HEK293 (cell line): ENCODE measurements around the gene GGA1.

Experiments used
- HOXC10 ChIP-seq: sonication (generic); formaldehyde crosslinking; IDR thresholded peaks from 2 replicates; pipeline ENCODE4 v1.8.1; 2023; ENCODE audit warnings: mild to moderate bottlenecking, missing genetic modification reagents
- OSR2 ChIP-seq: fragments of 450-650 bp; formaldehyde crosslinking; IDR thresholded peaks from 2 replicates; pipeline ENCODE4 v1.5.1; 2016; ENCODE audit warnings: missing biosample characterization, missing genetic modification characterization
- SP7 ChIP-seq: fragments of 450-650 bp; formaldehyde crosslinking; IDR thresholded peaks from 2 replicates; pipeline ENCODE4 v1.5.1; 2016; ENCODE audit warnings: missing biosample characterization, missing genetic modification characterization
- WT1 ChIP-seq: fragments of 450-650 bp; formaldehyde crosslinking; IDR thresholded peaks from 2 replicates; pipeline ENCODE4 v1.5.1; 2016; ENCODE audit warnings: missing biosample characterization, missing genetic modification characterization
- YY1 ChIP-seq: fragments of 450-650 bp; formaldehyde crosslinking; IDR thresholded peaks from 2 replicates; pipeline ENCODE4 v1.5.1; 2018; ENCODE audit warnings: missing biosample characterization, missing genetic modification characterization
- ZNF169 ChIP-seq: fragments of 450-650 bp; formaldehyde crosslinking; IDR thresholded peaks from 2 replicates; pipeline ENCODE4 v1.5.1; 2016; ENCODE audit warnings: missing biosample characterization, missing genetic modification characterization
- ZNF239 ChIP-seq: fragments of 450-650 bp; formaldehyde crosslinking; IDR thresholded peaks from 2 replicates; pipeline ENCODE4 v1.5.1; 2016; ENCODE audit warnings: missing biosample characterization, missing genetic modification characterization
- ZNF274 ChIP-seq, 2 experiments: fragments of 200-500 bp in 1 of 2; fragments of 450-650 bp in 1 of 2; sonication (Bioruptor generic) in 1 of 2; formaldehyde crosslinking in 1 of 2; IDR thresholded peaks; 2 replicates each; pipeline versions ENCODE4 v1.5.1 to v1.6.1; 2014 to 2016; ENCODE audit warnings: borderline replicate concordance in 1 of 2, inconsistent platforms in 1 of 2, low read length in 1 of 2, missing biosample characterization in 1 of 2, missing genetic modification characterization in 1 of 2
- ZNF302 ChIP-seq: fragments of 450-650 bp; formaldehyde crosslinking; IDR thresholded peaks from 2 replicates; pipeline ENCODE4 v1.5.1; 2016; ENCODE audit warnings: missing biosample characterization, missing genetic modification characterization, low read depth
- ZNF324 ChIP-seq: fragments of 450-650 bp; formaldehyde crosslinking; IDR thresholded peaks from 2 replicates; pipeline ENCODE4 v1.5.1; 2016; ENCODE audit warnings: missing biosample characterization, missing genetic modification characterization
- ZNF341 ChIP-seq: fragments of 450-650 bp; formaldehyde crosslinking; IDR thresholded peaks from 2 replicates; pipeline ENCODE4; 2016; ENCODE audit warnings: low read depth, missing biosample characterization, missing genetic modification characterization
- ZNF433 ChIP-seq: fragments of 450-650 bp; formaldehyde crosslinking; IDR thresholded peaks from 2 replicates; pipeline ENCODE4 v1.5.1; 2016; ENCODE audit warnings: missing biosample characterization, missing genetic modification characterization, low read depth
- ZNF473 ChIP-seq: fragments of 450-650 bp; formaldehyde crosslinking; IDR thresholded peaks from 2 replicates; pipeline ENCODE4 v1.5.1; 2017; ENCODE audit warnings: missing biosample characterization, missing genetic modification characterization
- ZNF549 ChIP-seq: fragments of 450-650 bp; IDR thresholded peaks from 2 replicates; pipeline ENCODE4 v1.5.1; 2018; ENCODE audit warnings: missing biosample characterization, missing genetic modification characterization, mild to moderate bottlenecking, inconsistent platforms, moderate library complexity
- ZNF555 ChIP-seq: fragments of 450-650 bp; formaldehyde crosslinking; conservative IDR thresholded peaks from 2 replicates; pipeline ENCODE4 v1.5.1; 2017; ENCODE audit warnings: missing biosample characterization, mild to moderate bottlenecking, missing genetic modification characterization, inconsistent platforms
- ZNF560 ChIP-seq: fragments of 450-650 bp; formaldehyde crosslinking; IDR thresholded peaks from 2 replicates; pipeline ENCODE4 v1.5.1; 2017; ENCODE audit warnings: missing biosample characterization, missing genetic modification characterization, borderline replicate concordance
- ZNF623 ChIP-seq: fragments of 450-650 bp; formaldehyde crosslinking; IDR thresholded peaks from 2 replicates; pipeline ENCODE4 v1.5.1; 2016; ENCODE audit warnings: missing biosample characterization, missing genetic modification characterization
- ZNF626 ChIP-seq: fragments of 450-650 bp; sonication (Bioruptor Pico); formaldehyde crosslinking; IDR thresholded peaks from 2 replicates; pipeline ENCODE4 v1.5.1; 2018; ENCODE audit warnings: missing biosample characterization, missing genetic modification characterization, inconsistent platforms
- ZNF654 ChIP-seq: fragments of 450-650 bp; formaldehyde crosslinking; IDR thresholded peaks from 2 replicates; pipeline ENCODE4 v1.5.1; 2016; ENCODE audit warnings: low read depth, missing biosample characterization, missing genetic modification characterization
- ZNF660 ChIP-seq: fragments of 450-650 bp; IDR thresholded peaks from 2 replicates; pipeline ENCODE4 v1.5.1; 2018; ENCODE audit warnings: missing biosample characterization, mild to moderate bottlenecking, missing genetic modification characterization
- ZNF677 ChIP-seq: fragments of 450-650 bp; IDR thresholded peaks from 2 replicates; pipeline ENCODE4 v1.5.0; 2018; ENCODE audit warnings: missing biosample characterization, mild to moderate bottlenecking, missing genetic modification characterization, moderate library complexity
- ZNF776 ChIP-seq: fragments of 450-650 bp; formaldehyde crosslinking; IDR thresholded peaks from 2 replicates; pipeline ENCODE4 v1.5.0; 2017; ENCODE audit warnings: missing biosample characterization, missing genetic modification characterization, borderline replicate concordance
- TF ChIP-seq, protein P1 (sequence below): fragments of 450-650 bp; formaldehyde crosslinking; IDR thresholded peaks from 2 replicates; pipeline ENCODE4 v1.5.1; 2016; ENCODE audit warnings: missing biosample characterization, missing genetic modification characterization
- TF ChIP-seq, protein P2 (sequence below): fragments of 450-650 bp; formaldehyde crosslinking; IDR thresholded peaks from 2 replicates; pipeline ENCODE4 v1.5.1; 2016; ENCODE audit warnings: missing biosample characterization, missing genetic modification characterization
- TF ChIP-seq, protein P3 (sequence below): fragments of 450-650 bp; formaldehyde crosslinking; IDR thresholded peaks from 2 replicates; pipeline ENCODE4 v1.5.1; 2016; ENCODE audit warnings: missing biosample characterization, missing genetic modification characterization
- TF ChIP-seq, protein P4 (sequence below): fragments of 450-650 bp; formaldehyde crosslinking; IDR thresholded peaks from 2 replicates; pipeline ENCODE4 v1.5.1; 2016; ENCODE audit warnings: missing biosample characterization, missing genetic modification characterization
- TF ChIP-seq, protein P5 (sequence below): fragments of 450-650 bp; formaldehyde crosslinking; IDR thresholded peaks from 2 replicates; pipeline ENCODE4 v1.5.1; 2017; ENCODE audit warnings: missing biosample characterization, mild to moderate bottlenecking, missing genetic modification characterization, moderate library complexity

Gene GGA1

DNA sequence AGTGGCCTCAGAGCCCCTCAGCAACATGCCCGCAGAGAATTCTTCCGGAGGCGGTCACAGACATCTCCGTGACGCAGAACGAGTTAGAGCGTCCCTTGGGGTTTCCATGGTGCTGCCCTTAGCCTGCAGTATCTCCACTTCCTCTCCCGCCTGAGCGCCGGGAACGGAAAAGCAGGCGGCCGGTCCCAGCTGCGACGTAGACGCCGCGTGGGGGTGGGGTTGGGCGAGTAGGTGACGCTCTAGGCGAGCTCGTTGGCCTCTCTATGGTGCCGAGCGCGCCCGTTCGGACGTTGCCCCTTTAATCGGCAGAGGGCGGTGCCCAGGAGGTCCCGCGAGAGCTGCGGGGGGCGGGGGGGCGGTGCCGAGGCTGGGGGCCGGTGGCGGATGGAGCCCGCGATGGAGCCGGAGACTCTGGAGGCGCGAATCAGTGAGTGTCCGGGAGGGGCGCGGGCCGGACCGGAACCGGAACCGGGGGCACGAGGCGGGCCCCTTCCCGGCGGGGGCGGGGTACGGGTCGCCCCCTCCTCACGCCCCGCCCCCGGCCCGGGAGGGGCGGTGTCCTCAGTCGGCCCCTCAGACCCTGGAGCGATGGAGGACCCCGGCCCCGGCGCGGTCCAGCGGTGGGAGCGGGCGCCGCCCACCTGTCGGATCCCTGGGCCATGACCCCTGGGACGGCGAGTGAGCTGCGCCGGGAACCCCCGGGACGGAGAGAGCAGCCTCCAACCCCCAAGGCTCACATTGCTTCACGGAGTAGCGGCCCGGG lies at the start of gene GGA1 (continued):
- TF ChIP-seq ZNF473 (tag by site-specific recombination) (no peak), SP7 (peak; percentile 80), ZNF549 (tag by site-specific recombination) (no peak), ZNF776 (no peak), ZNF302 (tag by site-specific recombination) (no peak), OSR2 (tag by site-specific recombination) (no peak; the same call in 1 of the 2 replicates), YY1 (peak; percentile 63), ZNF169 (tag by site-specific recombination) (no peak), ZNF623 (tag by site-specific recombination) (no peak), HOXC10 (CRISPR knock-in tag) (no peak), ZNF341 (no peak), ZNF654 (tag by site-specific recombination) (no peak), ZNF274 (IDR thresholded peaks at IDR 0.05; ENCODE audit: low read length) (no peak), ZNF274 (tag by site-specific recombination; IDR thresholded peaks at IDR 0.05; ENCODE audit: borderline replicate concordance) (no peak), ZNF239 (no peak), ZNF555 (tag by site-specific recombination) (no peak), ZNF660 (tag by site-specific recombination) (no peak), ZNF560 (tag by site-specific recombination) (no peak), WT1 (tag by site-specific recombination) (0 out of 2 replicates have a peak, but pooled peaks have one; percentile 50), ZNF324 (tag by site-specific recombination) (peak; percentile 81; the same call in 1 of the 2 replicates), ZNF677 (tag by site-specific recombination) (no peak), ZNF433 (no peak), ZNF626 (tag by site-specific recombination) (no peak)
- TF ChIP-seq, protein P1, sequence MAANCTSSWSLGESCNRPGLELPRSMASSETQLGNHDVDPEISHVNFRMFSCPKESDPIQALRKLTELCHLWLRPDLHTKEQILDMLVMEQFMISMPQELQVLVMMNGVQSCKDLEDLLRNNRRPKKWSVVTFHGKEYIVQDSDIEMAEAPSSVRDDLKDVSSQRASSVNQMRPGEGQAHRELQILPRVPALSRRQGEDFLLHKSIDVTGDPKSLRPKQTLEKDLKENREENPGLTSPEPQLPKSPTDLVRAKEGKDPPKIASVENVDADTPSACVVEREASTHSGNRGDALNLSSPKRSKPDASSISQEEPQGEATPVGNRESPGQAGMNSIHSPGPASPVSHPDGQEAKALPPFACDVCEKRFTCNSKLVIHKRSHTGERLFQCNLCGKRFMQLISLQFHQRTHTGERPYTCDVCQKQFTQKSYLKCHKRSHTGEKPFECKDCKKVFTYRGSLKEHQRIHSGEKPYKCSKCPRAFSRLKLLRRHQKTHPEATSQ (tag by site-specific recombination) = no peak
- TF ChIP-seq, protein P2, sequence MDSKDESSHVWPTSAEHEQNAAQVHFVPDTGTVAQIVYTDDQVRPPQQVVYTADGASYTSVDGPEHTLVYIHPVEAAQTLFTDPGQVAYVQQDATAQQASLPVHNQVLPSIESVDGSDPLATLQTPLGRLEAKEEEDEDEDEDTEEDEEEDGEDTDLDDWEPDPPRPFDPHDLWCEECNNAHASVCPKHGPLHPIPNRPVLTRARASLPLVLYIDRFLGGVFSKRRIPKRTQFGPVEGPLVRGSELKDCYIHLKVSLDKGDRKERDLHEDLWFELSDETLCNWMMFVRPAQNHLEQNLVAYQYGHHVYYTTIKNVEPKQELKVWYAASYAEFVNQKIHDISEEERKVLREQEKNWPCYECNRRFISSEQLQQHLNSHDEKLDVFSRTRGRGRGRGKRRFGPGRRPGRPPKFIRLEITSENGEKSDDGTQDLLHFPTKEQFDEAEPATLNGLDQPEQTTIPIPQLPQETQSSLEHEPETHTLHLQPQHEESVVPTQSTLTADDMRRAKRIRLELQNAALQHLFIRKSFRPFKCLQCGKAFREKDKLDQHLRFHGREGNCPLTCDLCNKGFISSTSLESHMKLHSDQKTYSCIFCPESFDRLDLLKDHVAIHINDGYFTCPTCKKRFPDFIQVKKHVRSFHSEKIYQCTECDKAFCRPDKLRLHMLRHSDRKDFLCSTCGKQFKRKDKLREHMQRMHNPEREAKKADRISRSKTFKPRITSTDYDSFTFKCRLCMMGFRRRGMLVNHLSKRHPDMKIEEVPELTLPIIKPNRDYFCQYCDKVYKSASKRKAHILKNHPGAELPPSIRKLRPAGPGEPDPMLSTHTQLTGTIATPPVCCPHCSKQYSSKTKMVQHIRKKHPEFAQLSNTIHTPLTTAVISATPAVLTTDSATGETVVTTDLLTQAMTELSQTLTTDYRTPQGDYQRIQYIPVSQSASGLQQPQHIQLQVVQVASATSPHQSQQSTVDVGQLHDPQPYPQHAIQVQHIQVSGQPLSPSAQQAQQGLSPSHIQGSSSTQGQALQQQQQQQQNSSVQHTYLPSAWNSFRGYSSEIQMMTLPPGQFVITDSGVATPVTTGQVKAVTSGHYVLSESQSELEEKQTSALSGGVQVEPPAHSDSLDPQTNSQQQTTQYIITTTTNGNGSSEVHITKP = no peak
- TF ChIP-seq, protein P3, sequence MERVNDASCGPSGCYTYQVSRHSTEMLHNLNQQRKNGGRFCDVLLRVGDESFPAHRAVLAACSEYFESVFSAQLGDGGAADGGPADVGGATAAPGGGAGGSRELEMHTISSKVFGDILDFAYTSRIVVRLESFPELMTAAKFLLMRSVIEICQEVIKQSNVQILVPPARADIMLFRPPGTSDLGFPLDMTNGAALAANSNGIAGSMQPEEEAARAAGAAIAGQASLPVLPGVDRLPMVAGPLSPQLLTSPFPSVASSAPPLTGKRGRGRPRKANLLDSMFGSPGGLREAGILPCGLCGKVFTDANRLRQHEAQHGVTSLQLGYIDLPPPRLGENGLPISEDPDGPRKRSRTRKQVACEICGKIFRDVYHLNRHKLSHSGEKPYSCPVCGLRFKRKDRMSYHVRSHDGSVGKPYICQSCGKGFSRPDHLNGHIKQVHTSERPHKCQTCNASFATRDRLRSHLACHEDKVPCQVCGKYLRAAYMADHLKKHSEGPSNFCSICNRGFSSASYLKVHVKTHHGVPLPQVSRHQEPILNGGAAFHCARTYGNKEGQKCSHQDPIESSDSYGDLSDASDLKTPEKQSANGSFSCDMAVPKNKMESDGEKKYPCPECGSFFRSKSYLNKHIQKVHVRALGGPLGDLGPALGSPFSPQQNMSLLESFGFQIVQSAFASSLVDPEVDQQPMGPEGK (tag by site-specific recombination) = peak; percentile 91
- TF ChIP-seq, protein P4, sequence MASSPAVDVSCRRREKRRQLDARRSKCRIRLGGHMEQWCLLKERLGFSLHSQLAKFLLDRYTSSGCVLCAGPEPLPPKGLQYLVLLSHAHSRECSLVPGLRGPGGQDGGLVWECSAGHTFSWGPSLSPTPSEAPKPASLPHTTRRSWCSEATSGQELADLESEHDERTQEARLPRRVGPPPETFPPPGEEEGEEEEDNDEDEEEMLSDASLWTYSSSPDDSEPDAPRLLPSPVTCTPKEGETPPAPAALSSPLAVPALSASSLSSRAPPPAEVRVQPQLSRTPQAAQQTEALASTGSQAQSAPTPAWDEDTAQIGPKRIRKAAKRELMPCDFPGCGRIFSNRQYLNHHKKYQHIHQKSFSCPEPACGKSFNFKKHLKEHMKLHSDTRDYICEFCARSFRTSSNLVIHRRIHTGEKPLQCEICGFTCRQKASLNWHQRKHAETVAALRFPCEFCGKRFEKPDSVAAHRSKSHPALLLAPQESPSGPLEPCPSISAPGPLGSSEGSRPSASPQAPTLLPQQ (tag by site-specific recombination) = peak; percentile 100
- TF ChIP-seq, protein P5, sequence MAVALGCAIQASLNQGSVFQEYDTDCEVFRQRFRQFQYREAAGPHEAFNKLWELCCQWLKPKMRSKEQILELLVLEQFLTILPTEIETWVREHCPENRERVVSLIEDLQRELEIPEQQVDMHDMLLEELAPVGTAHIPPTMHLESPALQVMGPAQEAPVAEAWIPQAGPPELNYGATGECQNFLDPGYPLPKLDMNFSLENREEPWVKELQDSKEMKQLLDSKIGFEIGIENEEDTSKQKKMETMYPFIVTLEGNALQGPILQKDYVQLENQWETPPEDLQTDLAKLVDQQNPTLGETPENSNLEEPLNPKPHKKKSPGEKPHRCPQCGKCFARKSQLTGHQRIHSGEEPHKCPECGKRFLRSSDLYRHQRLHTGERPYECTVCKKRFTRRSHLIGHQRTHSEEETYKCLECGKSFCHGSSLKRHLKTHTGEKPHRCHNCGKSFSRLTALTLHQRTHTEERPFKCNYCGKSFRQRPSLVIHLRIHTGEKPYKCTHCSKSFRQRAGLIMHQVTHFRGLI (tag by site-specific recombination) = peak; percentile 46; the same call in 1 of the 2 replicates
